Activated naive CD8-positive, alpha-beta T cell (primary cell): ENCODE data around the gene SLC4A2.
"Not testable (repeated sequence)": the region's sequence is repeated elsewhere in the genome, so short reads cannot be mapped to it uniquely, and the experiment has no call there.

ENCODE experiments used
- H3K27ac Mint-ChIP-seq: one replicate; pipeline ENCODE4 v1.8.0; 2021; ENCODE audit warnings: mixed read lengths
- H3K27me3 Mint-ChIP-seq: one replicate; pipeline ENCODE4 v1.8.0; 2021; ENCODE audit warnings: mixed read lengths
- H3K36me3 Mint-ChIP-seq: one replicate; pipeline ENCODE4 v1.8.0; 2021; ENCODE audit warnings: mixed read lengths
- H3K4me1 Mint-ChIP-seq: one replicate; pipeline ENCODE4 v1.8.0; 2021; ENCODE audit warnings: low read depth, mixed read lengths
- H3K4me3 Mint-ChIP-seq: one replicate; pipeline ENCODE4 v1.8.0; 2021; ENCODE audit warnings: mild to moderate bottlenecking, mixed read lengths
- H3K9me3 Mint-ChIP-seq: one replicate; pipeline ENCODE4 v1.8.0; 2021; ENCODE audit warnings: low read depth, mixed read lengths

The SLC4A2 gene

GRCh38 chr7:151017953-151018420 lies 41.4 kb upstream of the SLC4A2 start:
- Mint-ChIP-seq H3K9me3 (no peaks in the 10 kb centered on the region), H3K4me3 (peak overlapping the region; percentile 83), H3K27me3 (peaks cover 2% of the 10 kb centered on the region), H3K4me1 (peaks cover 45% of the 10 kb centered on the region), H3K36me3 (no peaks in the 10 kb centered on the region), H3K27ac (peak overlapping the region; percentile 82)

GRCh38 chr7:151018421-151019129 lies 40.8 kb upstream of the SLC4A2 start:
- H3K4me1 Mint-ChIP-seq: peaks cover 45% of the 10 kb centered on the region
- H3K27ac Mint-ChIP-seq: peak overlapping the region; percentile 82
- peak overlapping the region; percentile 83 for H3K4me3 Mint-ChIP-seq
- no peaks in the 10 kb centered on the region for H3K9me3 Mint-ChIP-seq
- H3K36me3 Mint-ChIP-seq: no peaks in the 10 kb centered on the region
- H3K27me3 Mint-ChIP-seq: peaks cover 2% of the 10 kb centered on the region

GRCh38 chr7:151019130-151019447 lies 40.3 kb upstream of the SLC4A2 start:
- H3K36me3 Mint-ChIP-seq: no peaks in the 10 kb centered on the region
- peak overlapping the region; percentile 69 for H3K4me3 Mint-ChIP-seq
- H3K9me3 Mint-ChIP-seq: no peaks in the 10 kb centered on the region
- peaks cover 45% of the 10 kb centered on the region for H3K4me1 Mint-ChIP-seq
- peaks cover 2% of the 10 kb centered on the region for H3K27me3 Mint-ChIP-seq
- H3K27ac Mint-ChIP-seq: peak overlapping the region; percentile 81

GRCh38 chr7:151020231-151020630 lies 39.2 kb upstream of the SLC4A2 start:
- Mint-ChIP-seq H3K9me3 (no peaks in the 10 kb centered on the region), H3K36me3 (no peaks in the 10 kb centered on the region), H3K4me1 (peaks cover 33% of the 10 kb centered on the region), H3K27ac (no peak overlapping the region), H3K4me3 (peak overlapping the region; percentile 13), H3K27me3 (peaks cover 2% of the 10 kb centered on the region)

GRCh38 chr7:151023232-151023631 lies 36.2 kb upstream of the SLC4A2 start:
- no peaks in the 10 kb centered on the region for H3K9me3 Mint-ChIP-seq
- H3K4me1 Mint-ChIP-seq: peaks cover 18% of the 10 kb centered on the region
- H3K36me3 Mint-ChIP-seq: no peaks in the 10 kb centered on the region
- no peak overlapping the region for H3K27ac Mint-ChIP-seq
- H3K27me3 Mint-ChIP-seq: peaks cover 2% of the 10 kb centered on the region
- H3K4me3 Mint-ChIP-seq: no peak overlapping the region

GRCh38 chr7:151024435-151025056 lies 34.8 kb upstream of the SLC4A2 start, which contains the start of gene ATG9B:
ATG9B (minus strand) TSS chr7:151024494; CDS start chr7:151024423, 71 bp downstream.
- no peaks in the 10 kb centered on the region for H3K36me3 Mint-ChIP-seq
- H3K27me3 Mint-ChIP-seq: peaks cover 2% of the 10 kb centered on the region
- no peaks in the 10 kb centered on the region for H3K9me3 Mint-ChIP-seq
- H3K4me3 Mint-ChIP-seq: no peak within 1 kb of the TSS
- peaks cover 20% of the 10 kb centered on the region for H3K4me1 Mint-ChIP-seq
- no peak within 1 kb of the TSS for H3K27ac Mint-ChIP-seq

- Mint-ChIP-seq H3K27me3 (peaks cover 2% of the 10 kb centered on the region), H3K4me1 (peaks cover 22% of the 10 kb centered on the region), H3K36me3 (no peaks in the 10 kb centered on the region), H3K27ac (no peak overlapping the region), H3K4me3 (peak overlapping the region; percentile 4), H3K9me3 (no peaks in the 10 kb centered on the region)
These were observed 33.3 kb upstream of the SLC4A2 start for GRCh38 chr7:151025924-151026671.

GRCh38 chr7:151026771-151027727 lies 32.3 kb upstream of the SLC4A2 start:
- Mint-ChIP-seq H3K27ac (peak overlapping the region; percentile 96), H3K4me1 (peaks cover 23% of the 10 kb centered on the region), H3K4me3 (peak overlapping the region; percentile 95)
- H3K36me3 Mint-ChIP-seq, H3K27me3 Mint-ChIP-seq, H3K9me3 Mint-ChIP-seq: not testable (repeated sequence)

GRCh38 chr7:151027728-151028130 lies 31.7 kb upstream of the SLC4A2 start:
- not testable (repeated sequence) for H3K9me3 Mint-ChIP-seq, H3K36me3 Mint-ChIP-seq, H3K27me3 Mint-ChIP-seq
- peaks cover 23% of the 10 kb centered on the region for H3K4me1 Mint-ChIP-seq
- peak overlapping the region; percentile 95 for H3K4me3 Mint-ChIP-seq
- H3K27ac Mint-ChIP-seq: peak overlapping the region; percentile 96

- H3K9me3 Mint-ChIP-seq: no peaks in the 10 kb centered on the region
- peaks cover 23% of the 10 kb centered on the region for H3K4me1 Mint-ChIP-seq
- H3K36me3 Mint-ChIP-seq: no peaks in the 10 kb centered on the region
- peak within 1 kb of the TSS; percentile 96 for H3K27ac Mint-ChIP-seq
- peak within 1 kb of the TSS; percentile 95 for H3K4me3 Mint-ChIP-seq
- no peaks in the 10 kb centered on the region for H3K27me3 Mint-ChIP-seq
These were observed 31.1 kb upstream of the SLC4A2 start, which contains the start of gene ABCB8 for GRCh38 chr7:151028131-151028947. ABCB8 (plus strand) TSS chr7:151028450; CDS start chr7:151028516, 66 bp downstream.

- Mint-ChIP-seq H3K4me1 (peaks cover 23% of the 10 kb centered on the region), H3K9me3 (no peaks in the 10 kb centered on the region), H3K27ac (peak overlapping the region; percentile 96), H3K4me3 (peak overlapping the region; percentile 95), H3K27me3 (no peaks in the 10 kb centered on the region), H3K36me3 (no peaks in the 10 kb centered on the region)
These were observed 30.4 kb upstream of the SLC4A2 start for GRCh38 chr7:151028948-151029501.

- peaks cover 23% of the 10 kb centered on the region for H3K4me1 Mint-ChIP-seq
- no peaks in the 10 kb centered on the region for H3K36me3 Mint-ChIP-seq
- no peaks in the 10 kb centered on the region for H3K9me3 Mint-ChIP-seq
- H3K27ac Mint-ChIP-seq: no peak overlapping the region
- no peaks in the 10 kb centered on the region for H3K27me3 Mint-ChIP-seq
- H3K4me3 Mint-ChIP-seq: no peak overlapping the region
These were observed 28.4 kb upstream of the SLC4A2 start for GRCh38 chr7:151031011-151031410.
